Measurements from ENCODE around the gene ABI2. TPM values are rescaled to one million over a fixed set of nuclear protein-coding genes. Genes with fewer than 3 reads are reported as not detected.

The ABI2 gene
- total and polyA plus RNA-seq, 5 donors from 2014 or later, result 17.2 to 28.6 (median 23.6) TPM

GRCh38 chr2:203444738-203445137, 116.5 kb downstream of the ABI2 start:
- DNase-seq (no peak), ATAC-seq (ENCODE audit: low read depth in 2 of 2) (no peak)
- Mint-ChIP-seq H3K27me3 (no peaks in the 10 kb centered on the region), H3K4me1 (peaks cover 0 to 6% (median 3%) of the 10 kb centered on the region in 4 donors), H3K36me3 (peaks cover 12% of the 10 kb centered on the region), H3K4me3 (no peak overlapping the region), H3K27ac (no peak overlapping the region), H3K9me3 (no peaks in the 10 kb centered on the region)
- Histone ChIP-seq H3K36me3 (ENCODE audit: control insufficient read depth, insufficient read depth, low read length) (no peaks in the 10 kb centered on the region), H3K9me3 (ENCODE audit: control insufficient read depth in 2 of 2, low read length in 2 of 2) (no peaks in the 10 kb centered on the region), H3K4me1 (ENCODE audit: control insufficient read depth, insufficient read depth, low read length, poor library complexity, severe bottlenecking) (no peaks in the 10 kb centered on the region), H3K27ac (ENCODE audit: insufficient read depth, low read length, poor library complexity, severe bottlenecking) (no peak overlapping the region), H3K4me3 (ENCODE audit: low read depth, low read length) (no peak overlapping the region), H3K27me3 (ENCODE audit: control insufficient read depth, insufficient read depth, low read length) (no peaks in the 10 kb centered on the region)

GRCh38 chr2:203446071-203446481, 117.9 kb downstream of the ABI2 start:
- H3K27ac ChIP-seq (ENCODE audit: insufficient read depth, low read length, poor library complexity, severe bottlenecking), result no peak overlapping the region
- no peaks in the 10 kb centered on the region for H3K9me3 ChIP-seq (ENCODE audit: control insufficient read depth in 2 of 2, low read length in 2 of 2)
- ATAC-seq (ENCODE audit: low read depth in 2 of 2) (no peak), DNase-seq (peak in 1 of 3 donors; percentile 31)
- no peaks in the 10 kb centered on the region for H3K27me3 Mint-ChIP-seq
- no peak overlapping the region for H3K4me3 Mint-ChIP-seq
- no peaks in the 10 kb centered on the region for H3K36me3 ChIP-seq (ENCODE audit: control insufficient read depth, insufficient read depth, low read length)
- H3K36me3 Mint-ChIP-seq, result peaks cover 12% of the 10 kb centered on the region
- no peak overlapping the region for H3K27ac Mint-ChIP-seq
- no peak overlapping the region for H3K4me3 ChIP-seq (ENCODE audit: low read depth, low read length)
- no peaks in the 10 kb centered on the region for H3K27me3 ChIP-seq (ENCODE audit: control insufficient read depth, insufficient read depth, low read length)
- H3K4me1 Mint-ChIP-seq, result peaks cover 0 to 6% (median 3%) of the 10 kb centered on the region in 4 donors
- H3K9me3 Mint-ChIP-seq, result no peaks in the 10 kb centered on the region
- no peaks in the 10 kb centered on the region for H3K4me1 ChIP-seq (ENCODE audit: control insufficient read depth, insufficient read depth, low read length, poor library complexity, severe bottlenecking)

- no peaks in the 10 kb centered on the region for H3K36me3 ChIP-seq (ENCODE audit: control insufficient read depth, insufficient read depth, low read length)
- no peak for ATAC-seq (ENCODE audit: low read depth in 2 of 2)
- Mint-ChIP-seq H3K4me1 (peaks cover 0 to 6% (median 3%) of the 10 kb centered on the region in 4 donors), H3K9me3 (no peaks in the 10 kb centered on the region), H3K27me3 (no peaks in the 10 kb centered on the region), H3K27ac (no peak overlapping the region), H3K4me3 (no peak overlapping the region), H3K36me3 (peaks cover 15% of the 10 kb centered on the region)
- no peaks in the 10 kb centered on the region for H3K27me3 ChIP-seq (ENCODE audit: control insufficient read depth, insufficient read depth, low read length)
- no peak overlapping the region for H3K4me3 ChIP-seq (ENCODE audit: low read depth, low read length)
- no peak for DNase-seq
- H3K9me3 ChIP-seq (ENCODE audit: control insufficient read depth in 2 of 2, low read length in 2 of 2), result no peaks in the 10 kb centered on the region
- no peaks in the 10 kb centered on the region for H3K4me1 ChIP-seq (ENCODE audit: control insufficient read depth, insufficient read depth, low read length, poor library complexity, severe bottlenecking)
- H3K27ac ChIP-seq (ENCODE audit: insufficient read depth, low read length, poor library complexity, severe bottlenecking), result no peak overlapping the region
Measured at GRCh38 chr2:203446780-203447179, 118.6 kb downstream of the ABI2 start.

- no peak overlapping the region for H3K27ac Mint-ChIP-seq
- H3K9me3 Mint-ChIP-seq, result no peaks in the 10 kb centered on the region
- Histone ChIP-seq H3K27ac (ENCODE audit: insufficient read depth, low read length, poor library complexity, severe bottlenecking) (no peak overlapping the region), H3K4me3 (ENCODE audit: low read depth, low read length) (no peak overlapping the region), H3K36me3 (ENCODE audit: control insufficient read depth, insufficient read depth, low read length) (no peaks in the 10 kb centered on the region), H3K9me3 (ENCODE audit: control insufficient read depth in 2 of 2, low read length in 2 of 2) (no peaks in the 10 kb centered on the region), H3K27me3 (ENCODE audit: control insufficient read depth, insufficient read depth, low read length) (no peaks in the 10 kb centered on the region), H3K4me1 (ENCODE audit: control insufficient read depth, insufficient read depth, low read length, poor library complexity, severe bottlenecking) (no peaks in the 10 kb centered on the region)
- peaks cover 14% of the 10 kb centered on the region for H3K36me3 Mint-ChIP-seq
- DNase-seq (no peak), ATAC-seq (ENCODE audit: low read depth in 2 of 2) (no peak)
- no peaks in the 10 kb centered on the region for H3K27me3 Mint-ChIP-seq
- peaks cover 4 to 10% (median 5%) of the 10 kb centered on the region in 4 donors for H3K4me1 Mint-ChIP-seq
- no peak overlapping the region for H3K4me3 Mint-ChIP-seq
Measured at GRCh38 chr2:203450561-203450960, 122.4 kb downstream of the ABI2 start.

- Histone ChIP-seq H3K9me3 (ENCODE audit: control insufficient read depth in 2 of 2, low read length in 2 of 2) (no peaks in the 10 kb centered on the region), H3K4me1 (ENCODE audit: control insufficient read depth, insufficient read depth, low read length, poor library complexity, severe bottlenecking) (no peaks in the 10 kb centered on the region), H3K27me3 (ENCODE audit: control insufficient read depth, insufficient read depth, low read length) (no peaks in the 10 kb centered on the region), H3K36me3 (ENCODE audit: control insufficient read depth, insufficient read depth, low read length) (no peaks in the 10 kb centered on the region), H3K4me3 (ENCODE audit: low read depth, low read length) (no peak overlapping the region), H3K27ac (ENCODE audit: insufficient read depth, low read length, poor library complexity, severe bottlenecking) (no peak overlapping the region)
- Mint-ChIP-seq H3K27me3 (no peaks in the 10 kb centered on the region), H3K4me3 (no peak overlapping the region), H3K9me3 (no peaks in the 10 kb centered on the region), H3K36me3 (peaks cover 14% of the 10 kb centered on the region), H3K27ac (no peak overlapping the region), H3K4me1 (peaks cover 4 to 7% (median 5%) of the 10 kb centered on the region in 4 donors)
- ATAC-seq (ENCODE audit: low read depth in 2 of 2), result no peak
- DNase-seq, result no peak
Measured at GRCh38 chr2:203451011-203451410, 122.8 kb downstream of the ABI2 start.

- no peak for DNase-seq
- Mint-ChIP-seq H3K27ac (peak overlapping the region in 1 of 3 donors; percentile 28), H3K4me1 (peaks cover 0 to 5% (median 4%) of the 10 kb centered on the region in 4 donors), H3K9me3 (no peaks in the 10 kb centered on the region), H3K27me3 (no peaks in the 10 kb centered on the region), H3K4me3 (no peak overlapping the region), H3K36me3 (peaks cover 11% of the 10 kb centered on the region)
- H3K9me3 ChIP-seq (ENCODE audit: control insufficient read depth in 2 of 2, low read length in 2 of 2), result no peaks in the 10 kb centered on the region
- ATAC-seq (ENCODE audit: low read depth in 2 of 2), result no peak
- H3K4me1 ChIP-seq (ENCODE audit: control insufficient read depth, insufficient read depth, low read length, poor library complexity, severe bottlenecking), result no peaks in the 10 kb centered on the region
- no peaks in the 10 kb centered on the region for H3K27me3 ChIP-seq (ENCODE audit: control insufficient read depth, insufficient read depth, low read length)
- no peak overlapping the region for H3K4me3 ChIP-seq (ENCODE audit: low read depth, low read length)
- no peak overlapping the region for H3K27ac ChIP-seq (ENCODE audit: insufficient read depth, low read length, poor library complexity, severe bottlenecking)
- no peaks in the 10 kb centered on the region for H3K36me3 ChIP-seq (ENCODE audit: control insufficient read depth, insufficient read depth, low read length)
Measured at GRCh38 chr2:203451689-203452088, 123.5 kb downstream of the ABI2 start.

- H3K4me1 ChIP-seq (ENCODE audit: control insufficient read depth, insufficient read depth, low read length, poor library complexity, severe bottlenecking), result no peaks in the 10 kb centered on the region
- no peak overlapping the region for H3K27ac Mint-ChIP-seq
- no peak overlapping the region for H3K27ac ChIP-seq (ENCODE audit: insufficient read depth, low read length, poor library complexity, severe bottlenecking)
- H3K27me3 ChIP-seq (ENCODE audit: control insufficient read depth, insufficient read depth, low read length), result no peaks in the 10 kb centered on the region
- H3K9me3 Mint-ChIP-seq, result no peaks in the 10 kb centered on the region
- no peak overlapping the region for H3K4me3 Mint-ChIP-seq
- ATAC-seq (ENCODE audit: low read depth in 2 of 2) (peak; percentile 52 to 59), DNase-seq (peak; percentile 8 to 70 (median 52))
- peaks cover 0 to 5% (median 4%) of the 10 kb centered on the region in 4 donors for H3K4me1 Mint-ChIP-seq
- no peaks in the 10 kb centered on the region for H3K27me3 Mint-ChIP-seq
- no peaks in the 10 kb centered on the region for H3K36me3 ChIP-seq (ENCODE audit: control insufficient read depth, insufficient read depth, low read length)
- no peak overlapping the region for H3K4me3 ChIP-seq (ENCODE audit: low read depth, low read length)
- H3K36me3 Mint-ChIP-seq, result peaks cover 14% of the 10 kb centered on the region
- no peaks in the 10 kb centered on the region for H3K9me3 ChIP-seq (ENCODE audit: control insufficient read depth in 2 of 2, low read length in 2 of 2)
Measured at GRCh38 chr2:203453858-203454451, 125.8 kb downstream of the ABI2 start.

- peaks cover 0 to 5% (median 4%) of the 10 kb centered on the region in 4 donors for H3K4me1 Mint-ChIP-seq
Measured at GRCh38 chr2:203455209-203455608, 127.0 kb downstream of the ABI2 start.

More at GRCh38 chr2:203455209-203455608, 127.0 kb downstream of the ABI2 start:
- H3K9me3 ChIP-seq (ENCODE audit: control insufficient read depth in 2 of 2, low read length in 2 of 2), result no peaks in the 10 kb centered on the region
- no peaks in the 10 kb centered on the region for H3K4me1 ChIP-seq (ENCODE audit: control insufficient read depth, insufficient read depth, low read length, poor library complexity, severe bottlenecking)
- no peak overlapping the region for H3K4me3 ChIP-seq (ENCODE audit: low read depth, low read length)
- DNase-seq (no peak), ATAC-seq (ENCODE audit: low read depth in 2 of 2) (no peak)
- H3K27ac Mint-ChIP-seq, result no peak overlapping the region
- no peak overlapping the region for H3K4me3 Mint-ChIP-seq
- H3K27ac ChIP-seq (ENCODE audit: insufficient read depth, low read length, poor library complexity, severe bottlenecking), result no peak overlapping the region
- H3K27me3 ChIP-seq (ENCODE audit: control insufficient read depth, insufficient read depth, low read length), result no peaks in the 10 kb centered on the region
- H3K36me3 ChIP-seq (ENCODE audit: control insufficient read depth, insufficient read depth, low read length), result no peaks in the 10 kb centered on the region
- H3K9me3 Mint-ChIP-seq, result no peaks in the 10 kb centered on the region
- H3K27me3 Mint-ChIP-seq, result no peaks in the 10 kb centered on the region
- H3K36me3 Mint-ChIP-seq, result peaks cover 21% of the 10 kb centered on the region
